ENCODE data around the gene BGLAP.

Gene BGLAP

DNA sequence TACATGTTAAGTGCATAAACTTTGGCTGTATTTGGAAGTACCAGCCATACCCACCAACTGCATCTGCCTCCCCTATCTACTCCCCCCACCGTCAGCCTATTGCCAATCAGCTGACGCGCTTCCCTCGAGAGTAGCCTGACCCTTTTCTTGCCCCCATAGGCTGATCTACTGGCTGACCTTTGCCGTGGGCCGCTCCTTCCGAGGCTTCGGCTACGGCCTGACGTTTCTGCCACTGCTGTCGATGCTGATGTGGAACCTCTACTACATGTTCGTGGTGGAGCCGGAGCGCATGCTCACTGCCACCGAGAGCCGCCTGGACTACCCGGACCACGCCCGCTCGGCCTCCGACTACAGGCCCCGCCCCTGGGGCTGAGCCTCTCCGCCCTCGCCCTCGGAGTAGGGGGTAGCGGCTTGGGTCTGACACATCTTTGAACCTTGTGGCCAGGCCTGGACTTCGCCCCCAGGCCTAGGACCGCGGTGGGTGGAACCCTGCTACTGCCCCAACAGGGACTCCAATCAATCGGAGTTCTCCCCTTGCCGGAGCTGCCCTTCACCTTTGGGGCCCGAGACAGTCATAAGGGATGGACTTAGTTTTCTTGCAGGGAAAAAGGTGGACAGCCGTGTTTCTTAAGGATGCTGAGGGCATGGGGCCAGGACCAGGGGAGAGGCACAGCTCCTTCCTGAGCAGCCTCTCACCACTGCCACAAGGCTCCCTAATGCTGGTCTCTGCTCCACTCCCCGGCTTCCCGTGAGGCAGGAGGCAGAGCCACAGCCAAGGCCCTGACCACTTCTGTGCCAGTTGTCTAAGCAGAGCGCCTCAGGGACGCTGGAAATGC lies 49.5 kb downstream of the BGLAP start:
- peak in 1 of 2 donors; percentile 28 for DNase-seq (ENCODE audit: low read depth in 2 of 2)

Data from stimulated activated CD8-positive, alpha-beta memory T cell treated with anti-CD3 and anti-CD28 coated beads, Interleukin-7, amount 100 ng/mL, for 4 hours (primary cell).